Measurements from ENCODE around the gene GIGYF1. TPM values are rescaled to one million over a fixed set of nuclear protein-coding genes. Genes with fewer than 3 reads are reported as not detected.

Gene GIGYF1
- total RNA-seq, 4 donors from 2014 or later = 8.0 to 24.2 (median 13.8) TPM

- Histone ChIP-seq H3K36me3 (no peaks in the 10 kb centered on the region), H3K27ac (no peak overlapping the region), H3K4me1 (peaks cover 10 to 30% (median 13%) of the 10 kb centered on the region in 3 donors), H3K27me3 (peaks cover 0 to 20% (median 0%) of the 10 kb centered on the region in 4 donors), H3K4me3 (no peak overlapping the region), H3K9me3 (no peaks in the 10 kb centered on the region)
- intact Hi-C loops (cut with DNase I) = no loop called here
- TF ChIP-seq CTCF (IDR thresholded peaks at IDR 0.05) (no peak), POLR2A (IDR thresholded peaks at IDR 0.05) (no peak)
- no peak for DNase-seq
- 88% methylated on average over 4 of the region's 4 CpGs; no CpG with 5 or more reads in 1 of the 2 donors for WGBS, 2 donors
These were observed 64.0 kb downstream of the GIGYF1 start for GRCh38 chr7:100630066-100630465.

Other genes with a start within 250 kb of the GIGYF1 start
- not detected for gene SPACDR, start 230.0 kb downstream of the GIGYF1 start, total RNA-seq
- gene TSC22D4, start 215.0 kb downstream of the GIGYF1 start, total RNA-seq = 10 to 100 TPM; 29.2 to 65.0 (median 33.7) TPM
- gene NYAP1, start 210.3 kb downstream of the GIGYF1 start, total RNA-seq = 1 to 10 TPM in 1 of 4 donors, under 1 TPM in 2, not detected in 1; 0.31 to 1.1 (median 0.57) TPM
- 10 to 100 TPM; 14.5 to 49.2 (median 26.6) TPM for gene AGFG2, start 155.0 kb downstream of the GIGYF1 start, total RNA-seq
- 1 to 10 TPM in 1 of 4 donors, under 1 TPM in 1, not detected in 2; 0.38 to 1.8 TPM for gene SAP25, start 120.3 kb downstream of the GIGYF1 start, total RNA-seq
- 10 to 100 TPM; 50.1 to 84.0 (median 70.4) TPM for gene LRCH4, start 108.1 kb downstream of the GIGYF1 start, total RNA-seq
- 1 to 10 TPM in 1 of 4 donors, under 1 TPM in 2, not detected in 1; 0.19 to 1.6 (median 0.29) TPM for gene FBXO24, start 107.9 kb downstream of the GIGYF1 start, total RNA-seq
- 10 to 100 TPM in 2 of 4 donors, 1 to 10 TPM in 2; 4.6 to 23.8 (median 9.9) TPM for gene PCOLCE, start 91.9 kb downstream of the GIGYF1 start, total RNA-seq
- 10 to 100 TPM in 3 of 4 donors, 1 to 10 TPM in 1; 7.6 to 22.4 (median 15.5) TPM for gene MOSPD3, start 81.7 kb downstream of the GIGYF1 start, total RNA-seq
- 1 to 10 TPM in 1 of 4 donors, under 1 TPM in 3; 0.38 to 1.1 (median 0.84) TPM for gene TFR2, start 52.7 kb downstream of the GIGYF1 start, total RNA-seq
- gene ACTL6B, start 37.8 kb downstream of the GIGYF1 start, total RNA-seq = not detected
- 100 to 1,000 TPM; 186 to 306 (median 226) TPM for gene GNB2, start 20.5 kb downstream of the GIGYF1 start, total RNA-seq
- 10 to 100 TPM; 28.0 to 36.7 (median 30.0) TPM for gene POP7, start 11.9 kb upstream of the GIGYF1 start, total RNA-seq
- gene EPO, start 26.2 kb upstream of the GIGYF1 start, total RNA-seq = not detected
- gene ZAN, start 39.3 kb upstream of the GIGYF1 start, total RNA-seq = under 1 TPM in 1 of 4 donors, not detected in 3; 0.04 TPM
- gene EPHB4, start 133.3 kb upstream of the GIGYF1 start, total RNA-seq = 10 to 100 TPM; 29.1 to 55.0 (median 36.5) TPM
- 10 to 100 TPM in 3 of 4 donors, 1 to 10 TPM in 1; 9.9 to 19.6 (median 17.3) TPM for gene SLC12A9, start 158.5 kb upstream of the GIGYF1 start, total RNA-seq
- gene TRIP6, start 173.1 kb upstream of the GIGYF1 start, total RNA-seq = 100 to 1,000 TPM in 2 of 4 donors, 10 to 100 TPM in 2; 81.4 to 109 (median 93.7) TPM
- 10 to 100 TPM; 53.8 to 91.0 (median 68.4) TPM for gene SRRT, start 180.9 kb upstream of the GIGYF1 start, total RNA-seq
- 1 to 10 TPM; 1.3 to 8.4 (median 5.5) TPM for gene UFSP1, start 195.5 kb upstream of the GIGYF1 start, total RNA-seq
- gene ACHE, start 201.6 kb upstream of the GIGYF1 start, total RNA-seq = 1 to 10 TPM in 3 of 4 donors, under 1 TPM in 1; 0.22 to 1.5 (median 1.3) TPM

All from esophagus squamous epithelium (tissue), 5 donors.